GM23338 (cell line): ENCODE data around the gene MRPL22.

Experiments
- CTCF ChIP-seq, 2 experiments: fragments of 200-600 bp in 1 of 2; sonication (generic) in 1 of 2; conservative IDR thresholded peaks; 2 replicates each; pipeline versions ENCODE4 v1.5.1 to v1.6.1; 2016 to 2017; ENCODE audit warnings: antibody characterized with exemption in 2 of 2, low read depth in 2 of 2, mild to moderate bottlenecking in 2 of 2, moderate library complexity in 1 of 2
- EZH2 ChIP-seq: fragments of 200-600 bp; sonication (generic); IDR thresholded peaks from one replicate; pipeline ENCODE4 v1.8.0; 2017; ENCODE audit warnings: antibody characterized with exemption, mild to moderate bottlenecking, low read depth; ENCODE audit not compliant: unreplicated experiment
- EZH2phosphoT487 ChIP-seq: fragments of 200-600 bp; sonication (generic); IDR thresholded peaks from one replicate; pipeline ENCODE4 v1.8.1; 2018; ENCODE audit warnings: antibody characterized with exemption; ENCODE audit not compliant: unreplicated experiment
- JUNB ChIP-seq: IDR thresholded peaks from one replicate; pipeline ENCODE4 v1.6.1; 2016; ENCODE audit warnings: antibody characterized with exemption; ENCODE audit not compliant: unreplicated experiment
- POLR2AphosphoS5 ChIP-seq: IDR thresholded peaks from 2 replicates; pipeline ENCODE4 v1.6.1; 2016; ENCODE audit warnings: antibody characterized with exemption, low read depth
- REST ChIP-seq: IDR thresholded peaks from one replicate; pipeline ENCODE4 v1.6.1; 2018; ENCODE audit warnings: antibody characterized with exemption; ENCODE audit not compliant: unreplicated experiment

- TF ChIP-seq CTCF (conservative IDR thresholded peaks at IDR 0.05; ENCODE audit: low read depth in 2 of 2) (no peak), EZH2 (no peak), EZH2phosphoT487 (no peak), REST (no peak), JUNB (no peak), POLR2AphosphoS5 (no peak)
Measured at GRCh38 chr5:154997746-154998145, 56.9 kb downstream of the MRPL22 start.
